HG03039 (cell line): ENCODE results near the gene ZNF599.
"Not testable (repeated sequence)": the region's sequence is repeated elsewhere in the genome, so short reads cannot be mapped to it uniquely, and the experiment has no call there.

Experiments used
- ATAC-seq: cut with Tn5 transposase; IDR thresholded peaks from one replicate; pipeline ENCODE4 v1.9.1; 2021; ENCODE audit warnings: mild to moderate bottlenecking, moderate library complexity; ENCODE audit not compliant: unreplicated experiment

The ZNF599 gene

DNA sequence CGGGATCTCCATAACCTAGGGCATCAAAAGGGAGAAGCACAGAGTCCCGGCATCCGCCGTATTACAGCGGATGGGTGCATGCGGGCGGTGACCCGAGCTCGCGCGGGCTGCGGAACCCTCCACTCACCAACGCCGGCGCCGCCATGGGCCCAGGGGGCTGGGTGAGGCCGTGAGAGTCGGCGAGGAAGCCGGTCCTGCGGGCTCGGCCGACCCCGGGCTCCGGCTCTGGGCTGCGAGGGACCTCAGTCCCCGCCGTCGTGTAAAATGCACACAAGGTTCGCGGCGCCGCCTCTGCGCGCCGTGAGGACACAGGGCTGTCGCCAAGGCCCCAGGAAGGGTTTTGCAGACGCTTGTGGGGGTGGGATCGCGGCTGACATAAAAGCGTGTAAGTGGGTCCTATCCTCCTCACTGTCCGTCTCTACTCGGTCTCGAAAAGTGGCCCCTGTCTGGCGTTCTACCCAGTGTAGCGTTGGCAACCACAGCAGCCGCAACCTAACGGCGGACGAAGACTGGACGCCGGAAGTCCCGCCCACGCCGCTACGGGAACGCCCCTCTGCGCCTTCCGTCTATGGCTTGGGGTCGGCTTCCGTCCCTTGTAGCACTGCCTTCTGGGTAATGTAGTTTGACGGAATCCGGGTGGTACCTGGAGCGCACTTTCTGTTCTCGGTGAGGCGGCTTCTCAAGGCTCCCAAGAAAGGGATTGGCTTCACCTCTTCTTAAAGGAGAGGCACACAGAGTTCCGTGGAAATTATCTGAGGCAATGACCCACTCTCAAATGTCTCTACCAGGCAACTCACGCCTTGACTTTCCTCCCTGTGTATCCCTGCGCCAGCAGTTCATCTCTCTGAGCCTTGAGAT, at the start of gene ZNF599:
TSS of gene ZNF599 (minus strand) at position 519 of the 858 bp plus-strand sequence. CDS start at position 145, 374 bp downstream.
- ATAC-seq = peak; percentile 96

DNA sequence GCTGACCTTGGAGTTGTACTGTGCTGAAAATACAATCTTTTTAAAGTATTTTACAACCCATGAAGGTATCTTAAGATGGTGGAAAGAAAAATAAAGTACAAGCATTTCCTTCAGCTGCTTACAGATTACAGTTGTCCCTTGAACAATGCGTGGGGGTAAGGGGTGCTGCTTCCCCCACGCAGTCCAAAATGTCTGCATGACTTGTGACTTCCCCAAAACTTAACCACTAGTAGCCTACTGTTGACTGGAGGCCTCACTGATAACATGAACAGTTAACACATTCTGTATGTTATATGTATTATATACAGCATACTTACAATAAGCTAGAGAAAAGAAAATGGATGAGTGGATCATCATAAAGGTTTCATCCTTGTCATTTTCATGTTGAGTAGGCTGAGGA, 45.3 kb upstream of the ZNF599 start:
- no peak for ATAC-seq

DNA sequence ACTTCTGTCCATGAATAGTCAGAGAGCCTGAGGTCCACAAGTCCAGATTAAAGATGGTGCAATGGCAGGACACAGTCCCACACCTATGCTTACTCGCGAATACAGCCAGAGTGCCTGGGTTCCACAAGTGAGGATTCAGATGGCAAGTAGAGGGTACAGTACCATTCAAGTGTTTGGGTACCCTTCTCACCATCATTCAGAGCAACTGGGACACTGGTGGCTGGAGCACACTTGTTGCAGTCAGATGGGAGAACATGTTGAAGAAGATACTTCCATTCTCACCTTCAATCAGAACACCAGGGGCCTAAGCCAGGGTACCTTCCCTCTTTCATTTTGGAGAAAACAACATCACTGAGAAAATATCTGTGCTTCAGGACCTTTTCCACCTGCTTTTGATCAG, 43.7 kb upstream of the ZNF599 start:
- no peak for ATAC-seq

DNA sequence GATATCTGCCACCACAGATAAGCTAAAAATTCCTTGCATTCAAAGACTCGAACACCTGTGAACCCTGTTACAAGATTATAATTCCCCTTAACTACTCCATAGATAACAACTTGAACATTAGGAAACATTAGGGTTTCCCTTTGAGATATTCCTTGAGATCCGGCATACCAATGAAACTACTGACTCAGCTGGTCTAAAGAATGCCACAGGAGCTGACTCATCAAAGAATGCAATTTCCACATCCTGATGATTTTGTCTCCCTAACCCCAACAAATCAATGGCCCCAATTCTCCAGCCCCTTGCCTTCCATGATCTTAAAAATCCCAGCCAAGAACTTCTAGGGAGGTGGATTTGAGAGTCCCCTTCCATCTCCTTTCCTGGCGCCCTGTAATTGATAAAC, 35.6 kb upstream of the ZNF599 start:
- ATAC-seq = no peak

DNA sequence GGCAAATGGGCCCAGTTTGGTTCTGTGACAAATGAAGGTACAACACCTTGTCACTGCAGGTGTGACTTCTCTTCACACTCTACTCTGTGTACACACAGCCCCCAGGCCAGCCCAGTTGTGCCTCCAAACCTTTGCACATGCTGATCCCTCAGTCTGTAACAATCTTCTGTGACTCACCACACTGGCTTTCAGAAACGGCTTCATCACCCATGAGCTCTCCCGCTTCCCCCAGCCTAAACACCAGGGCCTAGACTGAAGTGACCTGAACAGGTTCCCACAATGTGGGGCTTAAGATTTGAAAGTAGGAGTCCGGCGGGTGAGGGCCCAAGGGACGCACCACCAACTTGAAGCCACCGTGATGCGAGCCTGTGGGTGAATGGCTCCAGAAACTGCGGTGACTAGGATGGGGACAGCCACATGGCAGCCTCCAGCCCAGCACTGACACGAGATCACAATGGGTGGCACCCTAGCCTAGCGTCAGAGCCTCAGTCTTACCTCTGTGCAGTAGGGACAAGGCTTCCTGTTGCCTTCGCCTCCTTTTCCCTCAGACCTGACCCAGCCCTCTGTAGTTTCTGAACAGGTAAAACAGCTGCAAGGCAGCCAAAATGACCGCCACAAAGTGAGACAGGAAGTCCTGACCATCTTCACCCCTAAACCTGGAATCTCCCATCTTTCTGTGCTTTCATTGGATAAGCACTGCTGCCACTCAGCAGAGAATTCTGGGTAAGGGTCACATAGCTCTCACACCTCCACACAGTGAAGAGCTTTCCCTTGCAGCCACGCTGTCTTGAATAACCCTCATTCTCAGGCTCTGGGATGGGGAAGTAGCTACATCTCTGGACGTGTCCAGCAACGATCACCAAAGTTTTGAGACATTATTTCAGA, 34.2 kb upstream of the ZNF599 start:
- no peak for ATAC-seq

DNA sequence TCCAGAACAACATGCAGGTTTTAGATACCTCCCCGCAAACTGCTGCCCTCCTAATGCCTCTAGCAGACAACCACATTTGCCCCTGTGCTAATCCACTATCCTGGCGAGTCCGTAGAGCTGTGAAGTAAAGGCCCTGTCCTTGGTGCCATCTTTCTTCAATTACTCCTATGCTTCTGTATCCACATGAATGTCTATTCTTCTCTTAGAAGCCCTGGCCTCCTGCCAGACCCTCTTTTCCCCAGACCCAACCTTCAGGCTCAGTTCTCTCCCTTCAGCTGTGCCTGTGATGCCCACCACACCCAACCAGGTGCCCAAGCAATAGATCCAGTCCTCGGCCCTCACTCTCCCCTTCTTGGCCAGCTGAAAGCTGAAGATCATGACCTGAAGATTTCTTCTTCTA, 31.1 kb upstream of the ZNF599 start:
- no peak for ATAC-seq

DNA sequence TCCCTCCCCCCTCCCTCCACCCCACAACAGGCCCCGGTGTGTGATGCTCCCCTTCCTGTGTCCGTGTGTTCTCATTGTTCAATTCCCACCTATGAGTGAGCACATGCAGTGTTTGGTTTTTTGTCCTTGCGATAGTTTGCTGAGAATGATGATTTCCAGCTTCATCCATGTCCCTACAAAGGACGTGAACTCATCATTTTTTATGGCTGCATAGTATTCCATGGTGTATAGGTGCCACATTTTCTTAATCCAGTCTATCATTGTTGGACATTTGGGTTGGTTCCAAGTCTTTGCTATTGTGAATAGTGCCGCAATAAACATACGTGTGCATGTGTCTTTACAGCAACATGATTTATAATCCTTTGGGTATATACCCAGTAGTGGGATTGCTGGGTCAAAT, 23.9 kb upstream of the ZNF599 start:
- not testable (repeated sequence) for ATAC-seq

DNA sequence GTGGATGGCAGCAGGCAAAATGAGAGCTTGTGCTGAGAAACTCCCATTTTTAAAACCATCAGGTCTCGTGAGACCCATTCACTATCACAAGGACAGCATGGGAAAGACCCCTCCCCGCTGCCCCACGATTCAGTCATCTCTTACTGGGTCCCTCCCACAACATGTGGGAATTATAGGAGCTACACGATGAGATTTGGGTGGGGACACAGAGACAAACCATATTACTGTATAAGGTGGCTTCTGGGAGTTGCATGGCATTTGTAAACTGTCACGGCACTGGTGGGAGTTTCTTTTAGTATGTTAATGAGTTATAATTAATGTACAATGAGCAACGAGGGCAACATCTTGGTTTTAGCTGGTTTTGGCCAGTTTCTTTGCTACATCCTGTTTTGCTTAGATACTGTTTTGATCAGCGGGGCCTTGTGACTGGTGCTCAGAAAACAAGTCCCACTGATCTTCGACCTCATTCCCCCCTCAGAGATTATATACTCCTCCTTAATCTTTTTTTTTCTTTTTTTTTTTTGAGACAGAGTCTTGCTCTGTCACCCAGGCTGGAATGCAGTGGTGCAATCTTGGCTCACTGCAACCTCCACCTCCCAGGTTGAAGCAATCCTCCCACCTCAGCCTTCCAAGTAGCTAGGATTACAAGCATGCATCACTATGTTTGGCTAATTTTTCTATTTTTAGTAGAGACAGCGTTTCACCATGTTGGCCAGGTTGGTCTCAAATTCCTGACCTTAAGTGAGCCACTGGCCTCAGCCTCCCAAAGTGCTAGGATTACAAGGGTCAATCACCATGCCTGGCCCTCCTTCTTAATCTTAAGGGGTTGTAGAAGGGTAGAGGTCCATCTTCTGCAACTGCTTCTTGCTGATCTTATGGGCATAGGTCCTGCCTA, 21.3 kb upstream of the ZNF599 start:
- no peak for ATAC-seq

DNA sequence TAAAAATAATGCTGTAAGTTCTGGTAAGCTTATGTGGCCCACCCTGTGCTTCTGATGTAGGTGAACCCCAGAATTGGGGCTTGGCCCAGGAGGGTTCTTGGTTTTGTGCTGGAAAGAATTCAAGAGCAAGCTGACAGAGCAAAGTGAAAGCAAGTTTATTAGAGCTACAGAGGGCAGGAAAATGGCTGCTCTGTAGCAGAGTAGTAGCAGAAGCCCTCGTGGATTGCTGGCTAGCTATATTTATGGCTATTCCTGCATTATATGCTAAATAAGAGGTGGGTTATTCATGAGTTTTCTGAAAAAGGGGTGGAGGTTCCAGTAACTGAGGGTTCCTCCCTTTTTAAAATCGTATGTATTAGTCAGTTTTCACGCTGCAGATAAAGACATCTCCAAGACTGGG, 20.6 kb upstream of the ZNF599 start:
- ATAC-seq = no peak

DNA sequence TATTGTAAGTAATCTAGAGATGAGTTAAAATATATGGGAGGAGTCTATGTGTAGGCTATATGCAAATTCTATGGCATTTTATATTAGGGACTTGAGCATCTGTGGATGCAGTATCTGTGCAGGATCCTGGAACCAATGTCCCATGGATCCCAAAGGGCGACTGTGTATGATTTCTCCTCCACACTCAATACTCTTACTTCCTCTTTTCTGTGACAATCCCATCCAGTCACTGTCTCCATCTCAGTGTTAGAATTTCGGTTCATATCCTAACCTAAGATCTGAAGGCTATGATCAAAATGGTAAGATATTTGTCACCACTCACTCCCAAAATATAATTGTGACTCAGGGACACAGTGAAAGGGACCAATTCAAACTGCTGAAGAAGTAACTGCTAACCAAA, 15.1 kb upstream of the ZNF599 start:
- ATAC-seq = no peak

DNA sequence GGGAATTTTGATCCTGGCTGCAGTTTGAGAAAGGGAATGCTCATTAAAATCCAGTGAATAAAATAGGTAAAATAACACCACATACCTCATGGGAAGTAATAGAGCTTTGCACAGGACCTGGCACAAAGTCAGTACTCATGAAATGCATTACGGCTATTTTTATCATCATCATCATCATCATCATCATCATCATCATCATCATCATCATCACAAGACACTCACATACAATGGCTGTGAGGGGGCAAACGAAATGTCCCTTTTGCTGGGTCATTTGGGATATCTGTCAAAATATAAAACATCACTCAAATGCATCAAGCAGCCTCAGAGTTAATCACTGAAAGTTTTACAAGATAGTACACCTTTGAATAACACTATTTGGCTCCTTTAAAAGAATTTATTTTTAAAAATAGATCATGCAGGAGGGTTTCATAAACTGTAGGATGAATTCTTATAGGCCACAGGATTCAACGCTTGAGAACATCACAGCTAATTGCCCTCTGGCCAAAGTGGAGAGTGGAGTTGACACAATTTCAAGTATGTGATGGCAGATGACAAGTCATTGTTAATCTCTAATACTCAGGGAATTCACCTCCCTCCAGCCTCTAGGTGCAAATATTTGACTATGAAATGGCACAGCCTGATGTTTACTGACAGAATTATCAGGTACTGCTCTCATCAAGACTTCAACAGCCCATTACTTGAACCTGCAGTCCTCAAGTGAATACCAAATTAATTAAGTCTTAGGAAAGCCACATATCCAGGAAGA, 14.2 kb upstream of the ZNF599 start:
- no peak for ATAC-seq

DNA sequence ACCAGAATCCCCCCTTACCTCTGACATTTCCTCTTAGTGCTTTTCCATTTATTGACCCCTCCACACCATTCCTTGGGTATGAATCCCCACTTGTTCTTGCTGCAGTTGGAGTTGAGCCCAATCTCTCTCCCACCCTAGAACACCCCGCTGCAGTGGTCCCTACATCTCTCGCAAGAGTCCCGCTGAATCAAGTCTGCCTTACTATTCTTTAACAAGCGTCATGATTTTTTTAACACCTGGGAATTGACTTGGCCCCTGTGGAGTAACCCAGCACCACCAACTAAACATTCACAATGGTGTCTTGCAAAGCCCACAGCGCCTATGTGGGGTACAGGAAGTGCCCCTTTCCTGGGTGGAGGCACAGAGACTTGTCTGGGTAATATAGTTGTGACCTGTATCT, 13.2 kb upstream of the ZNF599 start:
- ATAC-seq = no peak

DNA sequence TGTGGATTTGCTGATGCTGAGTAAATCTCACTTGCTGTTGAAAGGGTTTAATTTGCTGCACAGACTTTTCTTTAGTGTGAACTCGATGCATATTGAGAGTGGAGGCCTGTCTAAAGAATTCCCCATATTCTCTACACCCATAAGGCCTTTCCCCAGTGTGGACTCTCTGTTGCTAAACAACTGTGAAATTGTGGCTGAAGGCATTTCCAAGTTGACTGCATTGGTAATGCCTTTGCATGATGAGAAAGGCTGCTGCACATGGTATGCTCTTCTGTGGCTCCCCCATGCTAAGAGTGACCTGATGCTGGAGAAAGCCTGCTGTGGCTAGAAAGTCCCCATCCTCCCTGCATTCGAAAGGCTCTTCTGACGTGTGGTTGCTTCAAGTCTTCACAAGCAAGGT, 6.6 kb upstream of the ZNF599 start:
- no peak for ATAC-seq

DNA sequence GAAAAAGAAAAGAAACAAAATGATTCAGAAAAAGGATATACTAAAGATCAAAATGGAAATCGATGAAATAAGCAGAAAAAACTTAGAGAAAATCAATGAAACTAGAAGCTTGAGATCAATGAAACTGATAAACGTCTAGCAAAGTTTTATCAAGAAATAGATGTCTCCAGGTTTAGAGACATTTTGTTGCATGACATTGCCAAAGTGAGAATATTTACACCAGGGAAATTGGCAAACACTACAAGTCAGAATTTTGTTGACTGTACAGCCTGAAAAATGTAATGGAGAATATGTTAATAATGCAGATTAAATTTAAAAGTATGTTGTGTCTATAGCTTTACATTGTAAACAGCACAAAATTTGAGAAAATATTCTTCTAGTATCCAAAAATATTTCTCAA, 5.3 kb upstream of the ZNF599 start:
- ATAC-seq = no peak

DNA sequence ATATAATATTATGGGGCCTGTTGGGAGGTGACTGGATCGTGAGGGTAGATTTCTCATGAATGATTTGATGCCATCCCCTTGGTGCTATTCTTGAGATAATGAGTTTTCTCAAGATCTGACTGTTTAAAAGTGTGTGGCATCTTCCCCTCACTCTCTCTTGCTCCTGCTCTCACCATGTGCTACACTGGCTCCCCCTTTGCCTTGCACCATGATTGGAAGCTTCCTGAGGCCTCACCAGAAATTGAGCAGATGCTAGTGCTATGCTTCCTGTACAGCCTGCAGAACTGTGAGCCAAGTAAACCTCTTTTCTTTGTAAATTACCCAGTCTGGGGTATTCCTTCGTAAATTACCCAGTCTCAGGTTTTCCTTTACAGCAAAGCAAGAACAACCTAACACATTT, 1.8 kb upstream of the ZNF599 start:
- no peak for ATAC-seq

DNA sequence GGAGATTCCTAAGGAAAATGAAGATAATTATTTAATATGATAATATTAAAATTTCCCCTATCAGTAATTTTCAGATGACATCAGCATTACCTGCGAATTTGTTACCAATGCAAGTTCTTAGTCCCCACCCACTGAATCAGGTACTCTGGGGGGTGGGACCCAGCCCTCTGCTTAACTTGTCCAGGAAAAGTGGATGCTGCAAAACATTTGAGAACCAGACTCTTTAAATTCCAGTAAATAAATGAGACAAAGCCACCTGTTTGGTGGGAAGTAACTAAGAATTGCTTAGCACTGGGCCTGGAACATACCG, 495 bp upstream of the ZNF599 start:
- ATAC-seq = no peak

DNA sequence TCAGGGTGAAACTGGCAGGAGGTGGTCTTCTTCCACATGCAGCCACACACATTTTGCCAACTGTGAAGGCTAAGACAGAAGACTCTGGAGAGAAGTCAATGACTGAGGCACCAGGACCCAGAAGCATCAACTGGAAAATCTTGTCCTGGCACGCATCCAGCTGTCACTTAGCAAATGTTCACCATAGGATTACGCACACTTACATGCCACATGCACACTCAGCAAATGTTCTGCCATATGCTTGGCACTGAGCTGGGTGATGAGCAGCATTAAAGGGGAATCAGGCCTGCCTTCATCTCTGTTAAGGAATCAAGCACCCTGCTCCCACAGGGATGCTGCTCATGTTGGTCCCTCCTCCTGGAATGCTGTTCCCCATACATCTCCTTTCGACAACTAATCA, 5.1 kb downstream of the ZNF599 start:
- no peak for ATAC-seq

DNA sequence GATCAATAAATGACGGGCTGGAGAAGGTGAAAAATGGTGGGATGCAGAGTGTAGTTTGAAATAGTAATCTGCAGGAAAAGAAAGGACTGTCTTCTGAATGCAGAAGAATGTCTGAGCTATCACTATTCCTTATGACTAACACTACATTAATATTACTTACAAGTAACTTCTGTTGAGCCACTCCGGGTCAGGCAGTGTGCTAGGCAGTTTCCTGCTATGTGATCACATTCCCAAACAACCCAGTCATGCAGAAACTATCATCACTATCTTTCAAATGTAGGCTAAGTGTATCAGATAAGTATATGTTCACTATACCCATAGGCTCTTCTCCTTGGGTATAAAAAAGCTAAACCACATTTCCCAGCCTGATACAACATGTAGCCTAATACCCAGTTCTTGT, 6.6 kb downstream of the ZNF599 start:
- ATAC-seq = no peak

DNA sequence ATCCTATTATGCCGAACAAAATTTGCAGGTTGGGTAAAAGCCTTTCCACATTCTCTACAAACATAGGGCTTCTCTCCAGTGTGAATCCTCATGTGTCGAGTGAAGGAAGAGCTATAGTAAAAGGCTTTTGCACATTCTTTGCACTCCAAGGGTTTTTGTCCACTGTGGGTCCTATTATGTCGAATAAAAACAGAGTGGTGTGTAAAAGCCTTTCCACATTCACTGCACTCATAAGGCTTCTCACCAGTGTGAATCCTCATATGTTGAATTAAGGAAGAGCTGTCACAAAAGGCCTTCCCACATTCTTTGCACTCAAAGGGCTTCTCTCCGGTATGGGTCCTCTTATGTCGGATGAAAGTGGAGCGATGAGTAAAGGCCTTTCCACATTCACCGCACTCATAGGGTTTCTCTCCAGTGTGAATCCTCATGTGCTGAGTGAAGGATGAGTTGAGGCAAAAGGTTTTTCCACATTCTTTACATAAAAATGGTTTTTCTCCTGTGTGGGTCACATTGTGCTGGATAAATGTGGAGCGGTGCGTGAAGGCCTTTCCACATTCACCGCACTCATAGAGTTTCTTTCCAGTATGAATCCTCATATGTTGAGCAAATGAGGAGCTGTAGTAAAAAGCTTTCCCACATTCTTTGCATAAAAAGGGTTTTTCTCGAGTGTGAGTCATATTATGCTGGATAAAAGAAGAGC, 13.6 kb downstream of the ZNF599 start:
- no peak for ATAC-seq

DNA sequence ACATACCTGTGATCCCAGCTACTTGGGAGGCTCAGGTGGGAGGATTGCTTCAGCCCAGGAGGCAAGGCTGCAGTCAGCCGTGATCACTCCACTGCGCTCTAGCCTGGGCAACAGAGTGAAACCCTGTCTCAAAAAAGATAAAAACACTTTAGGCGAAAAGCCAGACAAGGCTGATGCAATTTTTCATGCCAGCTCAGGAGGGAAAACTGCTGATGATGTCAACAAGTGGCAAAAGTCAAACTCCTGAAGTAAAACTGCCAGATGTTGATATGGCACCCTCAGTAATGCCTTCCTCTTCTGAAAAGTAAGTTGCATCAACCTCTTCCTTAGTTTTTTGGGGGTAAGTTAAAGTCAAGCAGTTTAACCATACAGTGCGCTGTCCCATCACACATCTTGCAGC, 15.6 kb downstream of the ZNF599 start:
- ATAC-seq = no peak
